IMR-90 (cell line): ENCODE data around the gene CIC. TPM values are rescaled to one million over a fixed set of nuclear protein-coding genes. Genes with fewer than 3 reads are reported as not detected.

ENCODE experiments used
- ATAC-seq: fragments of 200-7000 bp; cut with Tn5 transposase; 2 replicates; pipeline ENCODE4 v1.9.1; 2020; ENCODE audit warnings: low read depth, mild to moderate bottlenecking, moderate library complexity
- BruUV-seq: library from RNA; stranded (reverse); fragments of 400-500 nt; replicated peaks from 2 replicates; lab custom pipeline; 2021; lab: Mats Ljungman, UMichigan
- CTCF ChIA-PET: fragments of 300-600 bp; formaldehyde crosslinking; extraction: SDS; loops from one replicate; lab custom pipeline; 2021; ENCODE audit warnings: antibody characterized with exemption; lab: Yijun Ruan, JAX
- POLR2A ChIA-PET: fragments of 300-600 bp; sonication (Branson Sonifier 250); formaldehyde crosslinking; loops from one replicate; lab custom pipeline; 2022; ENCODE audit warnings: antibody characterized with exemption; ENCODE audit not compliant: unreplicated experiment; lab: Charles Lee
- DNase-seq: peaks from one replicate; pipeline ENCODE4 v3.0.0; 2013
- H2AFZ ChIP-seq: replicated peaks from 2 replicates; pipeline ENCODE3; 2013; ENCODE audit warnings: low read length, mild to moderate bottlenecking; ENCODE audit not compliant: poor library complexity
- H2AK5ac ChIP-seq: 2 replicates; pipeline ENCODE4 v1.6.1; 2013; ENCODE audit warnings: low read depth, low read length, inconsistent platforms
- H2AK9ac ChIP-seq: replicated peaks from 2 replicates; pipeline ENCODE3; 2013; ENCODE audit warnings: mild to moderate bottlenecking, low read depth, low read length, moderate library complexity; ENCODE audit not compliant: poor library complexity
- H2BK120ac ChIP-seq: 2 replicates; pipeline ENCODE4 v1.6.1; 2013; ENCODE audit warnings: low read depth, low read length, inconsistent platforms
- H2BK15ac ChIP-seq: 3 replicates; pipeline ENCODE4 v1.6.1; 2013; ENCODE audit warnings: low read depth, low read length, inconsistent platforms
- H2BK20ac ChIP-seq: 2 replicates; pipeline ENCODE4 v1.6.1; 2013; ENCODE audit warnings: low read depth, mild to moderate bottlenecking, inconsistent platforms, low read length, moderate library complexity
- H2BK5ac ChIP-seq: 2 replicates; pipeline ENCODE4 v1.6.1; 2013; ENCODE audit warnings: mild to moderate bottlenecking, low read depth, low read length, inconsistent platforms; ENCODE audit not compliant: poor library complexity, severe bottlenecking
- H3K14ac ChIP-seq: replicated peaks from 2 replicates; pipeline ENCODE4 v1.6.1; 2013; ENCODE audit warnings: low read depth, low read length, inconsistent platforms
- H3K18ac ChIP-seq: 2 replicates; pipeline ENCODE4 v1.6.1; 2013; ENCODE audit warnings: low read depth, low read length, control low read depth
- H3K23ac ChIP-seq: 2 replicates; pipeline ENCODE4 v1.6.1; 2013; ENCODE audit warnings: low read depth, low read length, inconsistent platforms
- H3K27ac ChIP-seq: 2 replicates; pipeline ENCODE4 v1.5.1; 2013; ENCODE audit warnings: mild to moderate bottlenecking, control low read depth, low read length; ENCODE audit not compliant: insufficient read depth
- H3K27me3 ChIP-seq: 2 replicates; pipeline ENCODE4 v1.6.1; 2013; ENCODE audit warnings: low read length; ENCODE audit not compliant: control insufficient read depth, insufficient read depth
- H3K36me3 ChIP-seq: 2 replicates; pipeline ENCODE4 v1.6.1; 2013; ENCODE audit warnings: low read length, mixed read lengths; ENCODE audit not compliant: control insufficient read depth, insufficient read depth
- H3K4ac ChIP-seq: 2 replicates; pipeline ENCODE4 v1.6.1; 2013; ENCODE audit warnings: low read depth, low read length, inconsistent platforms
- H3K4me1 ChIP-seq: 2 replicates; pipeline ENCODE4 v1.6.1; 2013; ENCODE audit warnings: low read length, mixed read lengths; ENCODE audit not compliant: control insufficient read depth, insufficient read depth
- H3K4me2 ChIP-seq: 2 replicates; pipeline ENCODE4 v1.6.1; 2013; ENCODE audit warnings: low read depth, mild to moderate bottlenecking, control low read depth, low read length, moderate library complexity
- H3K4me3 ChIP-seq: 2 replicates; pipeline ENCODE4 v1.5.1; 2013; ENCODE audit warnings: low read depth, mild to moderate bottlenecking, control low read depth, low read length, moderate library complexity; ENCODE audit not compliant: insufficient read depth
- H3K56ac ChIP-seq: 2 replicates; pipeline ENCODE4 v1.6.1; 2013; ENCODE audit warnings: low read length, inconsistent platforms; ENCODE audit not compliant: insufficient read depth; ENCODE audit errors: extremely low read depth
- H3K79me1 ChIP-seq, 2 experiments: 2 replicates each; pipeline ENCODE4 v1.6.1; 2013; ENCODE audit warnings: low read length in 2 of 2, inconsistent platforms in 1 of 2, low read depth in 1 of 2
- H3K9ac ChIP-seq: 2 replicates; pipeline ENCODE4 v1.6.1; 2013; ENCODE audit warnings: low read depth, low read length, control low read depth
- H3K9me1 ChIP-seq: 2 replicates; pipeline ENCODE4 v1.6.1; 2013; ENCODE audit warnings: low read length, inconsistent platforms; ENCODE audit not compliant: insufficient read depth
- H3K9me3 ChIP-seq: 2 replicates; pipeline ENCODE4 v1.6.1; 2013; ENCODE audit warnings: low read length; ENCODE audit not compliant: control insufficient read depth, insufficient read depth
- H4K20me1 ChIP-seq: 2 replicates; pipeline ENCODE4 v1.6.1; 2013; ENCODE audit warnings: low read length, inconsistent platforms; ENCODE audit not compliant: insufficient read depth
- H4K5ac ChIP-seq: 2 replicates; pipeline ENCODE4 v1.6.1; 2013; ENCODE audit warnings: mild to moderate bottlenecking, low read depth, low read length, control low read depth
- H4K8ac ChIP-seq, 2 experiments: 2 replicates each; pipeline ENCODE4 v1.6.1; 2013; ENCODE audit warnings: low read depth in 2 of 2, low read length in 2 of 2, control low read depth in 1 of 2, inconsistent platforms in 1 of 2
- H4K91ac ChIP-seq: 2 replicates; pipeline ENCODE4 v1.6.1; 2013; ENCODE audit warnings: low read depth, low read length, inconsistent platforms; ENCODE audit not compliant: insufficient read depth
- ELK1 ChIP-seq: fragments of 150-350 bp; IDR thresholded peaks from 2 replicates; pipeline ENCODE4 v1.6.1; 2016; ENCODE audit warnings: low read depth, mild to moderate bottlenecking, low read length, moderate library complexity, borderline replicate concordance
- FOS ChIP-seq: fragments of 150-350 bp; IDR thresholded peaks from 2 replicates; pipeline ENCODE4 v1.6.1; 2016; ENCODE audit warnings: low read depth, low read length
- MAZ ChIP-seq: IDR thresholded peaks from 2 replicates; pipeline ENCODE4 v1.6.1; 2012; ENCODE audit warnings: low read depth, mild to moderate bottlenecking, low read length, improper control_type of control experiment, moderate library complexity, borderline replicate concordance
- POLR2A ChIP-seq: IDR thresholded peaks from 2 replicates; pipeline ENCODE4 v1.6.1; 2012; ENCODE audit warnings: mild to moderate bottlenecking, low read depth, low read length
- RAD21 ChIP-seq: IDR thresholded peaks from 2 replicates; pipeline ENCODE4 v1.6.1; 2012; ENCODE audit warnings: low read length, improper control_type of control experiment
- SMC3 ChIP-seq: fragments of 150-350 bp; IDR thresholded peaks from 2 replicates; pipeline ENCODE4 v1.6.1; 2016; ENCODE audit warnings: low read depth, mild to moderate bottlenecking, antibody characterized with exemption, low read length, moderate library complexity
- WGBS, 2 experiments: methylation state at CpG; one replicate each; pipeline versions ENCODE4 v1.1.5 to v1.1.7; 2013; ENCODE audit warnings: missing lambda C conversion rate in 2 of 2; ENCODE audit not compliant: insufficient read length in 1 of 2; ENCODE audit errors: extremely low coverage in 2 of 2; 5-methylcytosine and 5-hydroxymethylcytosine counted together
- dilution Hi-C: fragments of 300-500 bp; cut with HindIII; formaldehyde crosslinking; loops from one replicate; pipeline ENCODE4 v1.14.3; 2018; ENCODE audit warnings: low sequenced_read_pairs; ENCODE audit not compliant: unreplicated experiment
- in situ Hi-C: fragments of 300-500 bp; cut with MboI; formaldehyde crosslinking; loops from 3 replicates; pipeline ENCODE4 v1.14.3; 2019; ENCODE audit warnings: low sequenced_read_pairs, inconsistent platforms, mixed read lengths
- intact Hi-C: fragments of 100-400 bp; cut with micrococcal nuclease; formaldehyde crosslinking; loops from 2 replicates; pipeline ENCODE4 v1.10.0; 2022
- polyA plus RNA-seq, 3 experiments: library from polyadenylated mRNA; depleted of rRNA; stranded (reverse); fragments of >200 nt; gene quantifications; 2 replicates each; pipeline ENCODE4 v1.2.3, GENCODE V29; 2012; ENCODE audit warnings: low replicate concordance in 1 of 3
- total RNA-seq: library from RNA; depleted of rRNA; stranded (reverse); fragments of >200 nt; gene quantifications from 2 replicates; pipeline ENCODE4 v1.2.3, GENCODE V29; 2012

The CIC gene
- total and polyA plus RNA-seq, 2 of the 4 experiments (the other 2 are of a cell fraction), result 1.8 to 23.2 TPM

GRCh38 chr19:42251572-42252358 lies 17.3 kb upstream of the CIC start:
- ChIA-PET POLR2A (interaction anchor here (0.8 to 1.7 kb wide), 2 partner anchors 9 to 180 kb away, joined by 4 to 5 read pairs; no protein-coding TSS in a partner anchor), CTCF (no interaction called here)
- Histone ChIP-seq H3K27ac (peak overlapping the region; percentile 87), H4K8ac (peak overlapping the region in 1 of 2 experiments; percentile 38; a peak in 2 of 4 replicates), H3K27me3 (no peaks in the 10 kb centered on the region), H3K4me3 (no peak overlapping the region; the same call in 1 of the 2 replicates), H3K23ac (peak overlapping the region; percentile 87; the same call in 1 of the 2 replicates), H4K91ac (peak overlapping the region; percentile 23), H3K4me1 (peaks cover 19% of the 10 kb centered on the region), H2AFZ (no peak overlapping the region), H3K56ac (peak overlapping the region; percentile 10; the same call in 1 of the 2 replicates), H2BK120ac (peak overlapping the region; percentile 61; the same call in 1 of the 2 replicates), H2BK15ac (peak overlapping the region; percentile 45; the same call in 1 of the 3 replicates), H3K4me2 (peak overlapping the region; percentile 70), H3K9ac (peak overlapping the region; percentile 39), H3K14ac (peak overlapping the region; percentile 68), H3K36me3 (peaks cover 13% of the 10 kb centered on the region), H3K18ac (no peak overlapping the region), H2BK5ac (peak overlapping the region; percentile 18), H2BK20ac (no peak overlapping the region; the same call in 1 of the 2 replicates), H4K5ac (no peak overlapping the region), H3K79me1 (peaks cover 6 to 48% of the 10 kb centered on the region in 2 experiments; a peak in 3 of 4 replicates), H3K9me1 (peaks cover 7% of the 10 kb centered on the region; the same call in 1 of the 2 replicates), H2AK9ac (peak overlapping the region; percentile 93), H2AK5ac (peak overlapping the region; percentile 90; the same call in 1 of the 2 replicates), H4K20me1 (peaks cover 45% of the 10 kb centered on the region), H3K4ac (peak overlapping the region; percentile 54), H3K9me3 (no peaks in the 10 kb centered on the region)
- no TSS peak for BruUV-seq
- dilution Hi-C loops, result no loop called here
- ATAC-seq, result no peak
- 41% methylated on average over 3 of the region's 4 CpGs; no CpG with 5 or more reads in 1 of the 2 experiments for WGBS, 2 experiments
- DNase-seq, result no peak
- intact Hi-C loops, result no loop called here
- in situ Hi-C loops, result no loop called here
- TF ChIP-seq FOS, result no peak
- TF ChIP-seq MAZ, result no peak
- no peak for TF ChIP-seq RAD21
- no peak for TF ChIP-seq SMC3
- no peak for TF ChIP-seq ELK1
- no peak for TF ChIP-seq POLR2A
